ENCODE results near the gene TSR3.
A peak's percentile ranks its signal among the peaks of the same experiment; 100 is the strongest.

Gene TSR3

DNA sequence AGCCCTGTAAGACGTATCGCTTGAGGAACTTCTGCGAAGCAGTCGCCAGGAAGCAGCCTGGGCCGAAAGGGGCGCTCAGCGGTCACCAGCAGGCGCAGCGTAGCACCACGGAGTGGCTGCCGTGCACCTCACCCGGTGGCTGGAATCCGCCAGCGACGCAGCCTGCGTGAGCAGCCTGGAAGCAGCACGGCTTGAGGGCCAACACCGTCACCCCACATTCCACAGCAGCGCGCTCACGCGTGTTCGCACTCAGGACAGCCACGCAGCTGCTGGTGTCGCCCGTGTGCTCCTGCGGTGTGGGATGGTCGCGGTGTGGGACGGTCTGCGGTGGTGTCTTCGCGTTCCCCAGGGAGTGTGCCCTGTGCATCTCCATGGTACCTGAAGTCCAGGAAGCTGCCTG is 32.6 kb downstream of the TSR3 start:
- Histone ChIP-seq H3K9ac (ENCODE audit: low read depth, low read length) (no peak overlapping the region), H3K36me3 (ENCODE audit: control insufficient read depth, insufficient read depth, low read length) (peaks cover 93% of the 10 kb centered on the region), H3K4me3 (ENCODE audit: low read depth, low read length) (no peak overlapping the region), H3K27me3 (ENCODE audit: control insufficient read depth, insufficient read depth, low read length) (no peaks in the 10 kb centered on the region), H3K9me3 (ENCODE audit: control insufficient read depth, insufficient read depth, low read length) (no peaks in the 10 kb centered on the region), H3K27ac (ENCODE audit: low read depth, low read length) (no peak overlapping the region), H3K4me1 (ENCODE audit: control insufficient read depth, insufficient read depth, low read length) (no peaks in the 10 kb centered on the region)

DNA sequence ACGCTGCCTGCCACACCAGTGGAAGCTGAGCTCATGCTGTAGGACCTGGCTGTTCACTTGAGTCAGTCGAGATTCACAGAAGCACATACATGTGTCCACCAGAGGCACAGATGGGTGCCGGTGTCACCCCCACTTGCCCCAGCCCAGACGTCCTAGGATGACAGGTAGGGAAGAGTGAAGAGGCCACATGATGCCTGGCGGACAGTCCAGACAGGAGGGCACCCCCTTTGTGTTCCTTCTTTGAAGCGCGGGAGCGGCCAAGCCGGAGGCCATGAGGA is 33.5 kb downstream of the TSR3 start:
- no peak overlapping the region for H3K9ac ChIP-seq (ENCODE audit: low read depth, low read length)
- H3K27me3 ChIP-seq (ENCODE audit: control insufficient read depth, insufficient read depth, low read length), result no peaks in the 10 kb centered on the region
- no peaks in the 10 kb centered on the region for H3K4me1 ChIP-seq (ENCODE audit: control insufficient read depth, insufficient read depth, low read length)
- H3K9me3 ChIP-seq (ENCODE audit: control insufficient read depth, insufficient read depth, low read length), result no peaks in the 10 kb centered on the region
- no peak overlapping the region for H3K27ac ChIP-seq (ENCODE audit: low read depth, low read length)
- peaks cover 93% of the 10 kb centered on the region for H3K36me3 ChIP-seq (ENCODE audit: control insufficient read depth, insufficient read depth, low read length)
- no peak overlapping the region for H3K4me3 ChIP-seq (ENCODE audit: low read depth, low read length)

DNA sequence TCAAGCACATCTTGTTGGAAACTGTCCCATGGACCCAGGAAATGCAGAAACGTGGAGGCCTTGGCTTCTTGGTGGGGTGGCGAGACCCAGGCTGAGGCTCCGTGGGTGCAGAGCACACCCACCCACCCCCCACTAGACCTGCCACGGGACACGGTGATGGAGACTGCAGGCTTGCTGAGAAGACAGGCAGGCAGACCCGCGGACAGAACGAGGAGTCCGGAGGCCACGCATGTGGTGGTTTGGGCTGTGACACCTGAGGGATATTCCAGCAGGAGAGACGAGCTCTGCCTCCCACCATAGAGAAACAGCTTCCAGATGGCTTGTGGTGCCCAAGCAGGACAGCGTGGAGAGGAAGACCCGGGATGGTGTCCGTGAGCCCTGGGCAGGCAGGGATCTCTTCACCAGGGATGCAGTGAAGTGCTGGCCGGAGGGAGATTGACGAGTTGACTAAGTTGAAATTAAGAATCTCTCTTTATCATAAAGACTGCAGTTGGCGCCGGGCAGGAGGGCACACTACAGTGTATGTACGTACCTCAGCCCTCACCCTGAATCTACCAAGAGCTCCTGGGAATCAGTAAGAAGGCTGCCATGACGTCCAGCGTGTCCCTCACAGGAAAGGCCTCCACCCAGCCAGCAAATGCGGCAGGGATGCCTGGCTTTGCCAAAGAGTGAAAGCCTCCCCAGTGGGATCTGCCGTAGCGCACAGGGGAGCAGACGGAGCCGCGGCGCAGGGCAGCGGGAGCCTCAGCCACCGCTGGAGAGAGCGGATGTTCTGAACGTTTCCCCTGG is 34.0 kb downstream of the TSR3 start:
- Histone ChIP-seq H3K4me1 (ENCODE audit: control insufficient read depth, insufficient read depth, low read length) (no peaks in the 10 kb centered on the region), H3K4me3 (ENCODE audit: low read depth, low read length) (no peak overlapping the region), H3K9ac (ENCODE audit: low read depth, low read length) (no peak overlapping the region), H3K27me3 (ENCODE audit: control insufficient read depth, insufficient read depth, low read length) (no peaks in the 10 kb centered on the region), H3K9me3 (ENCODE audit: control insufficient read depth, insufficient read depth, low read length) (no peaks in the 10 kb centered on the region), H3K27ac (ENCODE audit: low read depth, low read length) (no peak overlapping the region), H3K36me3 (ENCODE audit: control insufficient read depth, insufficient read depth, low read length) (peaks cover 96% of the 10 kb centered on the region)

DNA sequence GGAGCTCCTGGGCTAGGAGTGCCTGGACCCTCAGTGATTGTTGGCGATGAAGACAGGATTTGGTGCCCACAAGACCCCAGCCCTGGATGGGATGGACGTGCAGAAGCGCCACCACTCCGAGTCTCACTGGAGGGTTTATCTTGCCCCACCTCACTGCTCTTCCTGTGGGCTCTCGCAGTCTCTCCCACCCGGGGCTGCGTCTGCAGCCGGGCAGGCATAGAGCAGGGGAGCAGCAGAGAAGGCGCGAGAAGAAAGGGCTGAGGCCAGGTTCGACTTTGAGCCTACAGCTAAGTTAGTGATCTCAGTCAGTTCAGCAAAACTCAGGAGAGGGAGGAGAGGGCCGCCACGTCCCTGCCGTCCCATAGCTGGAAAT is 35.7 kb downstream of the TSR3 start:
- peaks cover 5% of the 10 kb centered on the region; the same call in 1 of the 2 replicates for H3K4me1 ChIP-seq (ENCODE audit: control insufficient read depth, insufficient read depth, low read length)
- no peaks in the 10 kb centered on the region for H3K27me3 ChIP-seq (ENCODE audit: control insufficient read depth, insufficient read depth, low read length)
- no peak overlapping the region for H3K9ac ChIP-seq (ENCODE audit: low read depth, low read length)
- H3K27ac ChIP-seq (ENCODE audit: low read depth, low read length), result no peak overlapping the region
- no peaks in the 10 kb centered on the region for H3K9me3 ChIP-seq (ENCODE audit: control insufficient read depth, insufficient read depth, low read length)
- no peak overlapping the region for H3K4me3 ChIP-seq (ENCODE audit: low read depth, low read length)
- H3K36me3 ChIP-seq (ENCODE audit: control insufficient read depth, insufficient read depth, low read length), result peaks cover 88% of the 10 kb centered on the region

DNA sequence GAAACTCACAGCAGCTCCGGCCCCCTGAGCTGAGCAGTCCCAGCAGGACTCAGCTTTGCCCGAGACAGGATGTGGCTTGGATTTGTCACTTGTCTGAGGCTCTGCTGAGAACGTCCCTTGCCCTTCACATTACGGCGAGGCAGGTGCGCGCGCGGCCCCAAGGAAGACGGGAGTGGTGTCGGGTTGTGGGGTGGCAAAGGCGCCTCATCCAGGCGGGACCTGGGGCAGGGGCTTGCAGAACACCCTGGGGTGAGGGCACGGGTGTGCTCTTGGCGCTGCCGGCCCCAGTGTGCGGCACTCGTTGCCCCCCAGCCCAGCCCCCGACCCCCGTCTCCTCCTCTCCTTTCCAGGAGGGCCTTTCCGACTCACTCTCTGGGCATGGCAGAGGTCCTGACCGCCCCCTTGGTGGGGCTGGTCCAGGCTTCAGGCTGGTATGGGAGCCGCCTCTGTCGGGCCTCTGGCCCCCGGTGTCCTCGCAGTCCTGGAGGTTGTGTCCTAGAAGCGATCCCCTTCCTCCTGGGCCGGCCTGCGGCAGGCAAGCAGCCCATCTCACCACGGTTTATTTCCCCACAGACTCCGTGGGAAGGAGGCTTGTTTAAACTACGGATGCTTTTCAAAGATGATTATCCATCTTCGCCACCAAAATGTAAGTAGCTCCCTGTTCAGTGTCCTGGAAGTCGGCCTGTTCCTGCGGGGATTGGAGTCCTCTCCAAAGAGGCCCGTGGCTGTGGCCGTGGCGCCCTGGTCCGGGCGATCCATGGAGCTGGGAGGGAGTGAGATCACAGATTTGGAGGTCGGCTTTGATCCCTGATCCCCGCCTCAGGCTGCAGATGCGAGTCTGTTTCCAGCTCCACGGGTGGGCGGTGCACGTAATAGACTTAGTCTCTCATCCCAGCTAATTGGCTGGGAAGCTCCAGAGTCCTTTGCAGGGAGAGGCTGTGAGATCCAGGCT is 36.3 kb downstream of the TSR3 start:
- no peak overlapping the region for H3K9ac ChIP-seq (ENCODE audit: low read depth, low read length)
- no peaks in the 10 kb centered on the region for H3K9me3 ChIP-seq (ENCODE audit: control insufficient read depth, insufficient read depth, low read length)
- no peak overlapping the region for H3K27ac ChIP-seq (ENCODE audit: low read depth, low read length)
- no peaks in the 10 kb centered on the region for H3K27me3 ChIP-seq (ENCODE audit: control insufficient read depth, insufficient read depth, low read length)
- peaks cover 11% of the 10 kb centered on the region; the same call in 1 of the 2 replicates for H3K4me1 ChIP-seq (ENCODE audit: control insufficient read depth, insufficient read depth, low read length)
- peaks cover 82% of the 10 kb centered on the region for H3K36me3 ChIP-seq (ENCODE audit: control insufficient read depth, insufficient read depth, low read length)
- no peak overlapping the region for H3K4me3 ChIP-seq (ENCODE audit: low read depth, low read length)

DNA sequence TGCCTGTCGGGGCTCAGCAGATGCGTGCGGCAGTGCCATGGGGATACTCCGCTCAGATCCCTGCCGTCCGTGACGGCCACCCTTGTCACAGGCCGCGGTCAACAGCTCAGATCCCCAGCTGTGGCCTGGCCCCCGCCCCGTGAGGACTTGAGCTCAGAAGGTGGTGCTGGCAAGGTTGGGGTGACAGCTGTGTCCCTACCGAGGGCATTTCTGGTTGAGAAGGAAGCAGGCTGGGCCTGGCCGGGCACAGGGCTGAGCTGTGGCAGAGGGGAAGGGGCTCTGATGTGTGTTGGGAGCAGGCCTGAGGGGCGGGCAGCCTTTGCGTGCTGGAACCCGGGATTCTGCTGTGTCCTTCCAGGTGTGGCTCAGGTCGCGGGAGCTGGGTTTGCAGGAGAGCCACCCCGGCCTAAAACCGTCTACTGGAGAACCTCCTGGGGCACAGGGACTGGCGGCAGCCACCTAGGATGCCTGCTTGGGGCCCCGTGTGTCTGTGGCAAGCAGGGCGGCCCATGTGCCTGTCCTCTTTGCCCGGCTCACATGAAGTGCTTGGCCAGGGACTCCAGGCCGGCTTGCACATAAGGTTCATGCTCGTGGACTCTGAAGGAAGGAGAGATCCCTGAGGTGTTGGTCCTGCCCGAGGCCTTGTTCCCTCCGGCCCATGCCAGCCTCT is 37.1 kb downstream of the TSR3 start:
- no peaks in the 10 kb centered on the region for H3K27me3 ChIP-seq (ENCODE audit: control insufficient read depth, insufficient read depth, low read length)
- no peak overlapping the region for H3K9ac ChIP-seq (ENCODE audit: low read depth, low read length)
- no peak overlapping the region for H3K4me3 ChIP-seq (ENCODE audit: low read depth, low read length)
- H3K27ac ChIP-seq (ENCODE audit: low read depth, low read length), result no peak overlapping the region
- no peaks in the 10 kb centered on the region for H3K9me3 ChIP-seq (ENCODE audit: control insufficient read depth, insufficient read depth, low read length)
- peaks cover 73% of the 10 kb centered on the region for H3K36me3 ChIP-seq (ENCODE audit: control insufficient read depth, insufficient read depth, low read length)
- peaks cover 11% of the 10 kb centered on the region; the same call in 1 of the 2 replicates for H3K4me1 ChIP-seq (ENCODE audit: control insufficient read depth, insufficient read depth, low read length)

DNA sequence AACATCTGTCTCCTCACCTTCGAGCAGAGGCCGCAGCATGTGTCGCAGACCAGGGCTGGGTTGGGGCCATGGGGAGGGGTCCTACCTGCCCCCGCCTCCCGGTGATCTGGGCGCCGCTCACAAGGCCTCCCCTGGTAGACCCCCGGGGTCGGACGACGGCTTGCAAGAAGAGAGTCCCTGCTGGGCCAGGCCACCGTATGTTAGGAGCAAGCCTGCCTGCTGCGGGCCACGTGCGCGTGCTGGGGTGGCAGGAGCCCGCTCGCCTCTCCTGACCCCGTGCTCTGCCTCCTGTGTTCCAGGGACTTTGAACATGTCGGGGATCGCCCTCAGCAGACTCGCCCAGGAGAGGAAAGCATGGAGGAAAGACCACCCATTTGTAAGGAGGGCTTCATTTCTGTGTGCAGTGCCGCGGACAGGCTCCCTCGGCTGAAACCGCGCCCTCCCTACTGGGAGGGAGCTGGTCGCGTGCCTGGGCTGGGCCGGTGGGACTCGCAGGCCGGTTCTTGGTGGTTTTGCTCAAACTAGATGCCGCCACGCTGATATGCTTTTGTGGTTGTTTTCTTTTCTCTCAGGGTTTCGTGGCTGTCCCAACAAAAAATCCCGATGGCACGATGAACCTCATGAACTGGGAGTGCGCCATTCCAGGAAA is 37.8 kb downstream of the TSR3 start:
- no peak overlapping the region for H3K27ac ChIP-seq (ENCODE audit: low read depth, low read length)
- no peaks in the 10 kb centered on the region for H3K9me3 ChIP-seq (ENCODE audit: control insufficient read depth, insufficient read depth, low read length)
- H3K4me1 ChIP-seq (ENCODE audit: control insufficient read depth, insufficient read depth, low read length), result peaks cover 11% of the 10 kb centered on the region; the same call in 1 of the 2 replicates
- no peaks in the 10 kb centered on the region for H3K27me3 ChIP-seq (ENCODE audit: control insufficient read depth, insufficient read depth, low read length)
- peaks cover 66% of the 10 kb centered on the region for H3K36me3 ChIP-seq (ENCODE audit: control insufficient read depth, insufficient read depth, low read length)
- H3K9ac ChIP-seq (ENCODE audit: low read depth, low read length), result no peak overlapping the region
- no peak overlapping the region for H3K4me3 ChIP-seq (ENCODE audit: low read depth, low read length)

DNA sequence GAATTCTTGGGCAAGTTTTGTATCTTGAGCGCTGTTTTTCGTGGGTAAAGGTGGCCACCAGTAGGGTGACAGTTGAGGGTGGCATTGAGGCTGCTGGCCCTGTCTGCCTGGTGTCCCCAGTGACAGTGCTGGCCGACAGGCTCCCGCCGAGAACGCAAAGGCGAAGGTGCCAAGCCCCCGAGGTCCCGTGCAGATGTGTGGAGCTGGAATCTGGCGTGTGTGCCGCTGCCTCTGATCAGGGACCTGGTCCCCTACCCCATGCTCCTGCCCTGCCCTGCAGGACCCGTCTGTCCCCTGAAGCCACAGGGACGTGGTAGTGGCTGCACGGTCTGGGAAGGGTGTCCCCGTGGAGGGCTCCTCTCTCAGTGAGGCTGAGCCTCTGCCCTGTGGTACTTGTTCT is 38.8 kb downstream of the TSR3 start:
- H3K27ac ChIP-seq (ENCODE audit: low read depth, low read length), result no peak overlapping the region
- no peaks in the 10 kb centered on the region for H3K27me3 ChIP-seq (ENCODE audit: control insufficient read depth, insufficient read depth, low read length)
- H3K4me3 ChIP-seq (ENCODE audit: low read depth, low read length), result no peak overlapping the region
- no peak overlapping the region for H3K9ac ChIP-seq (ENCODE audit: low read depth, low read length)
- H3K9me3 ChIP-seq (ENCODE audit: control insufficient read depth, insufficient read depth, low read length), result no peaks in the 10 kb centered on the region
- peaks cover 57% of the 10 kb centered on the region for H3K36me3 ChIP-seq (ENCODE audit: control insufficient read depth, insufficient read depth, low read length)
- peaks cover 11% of the 10 kb centered on the region; the same call in 1 of the 2 replicates for H3K4me1 ChIP-seq (ENCODE audit: control insufficient read depth, insufficient read depth, low read length)

DNA sequence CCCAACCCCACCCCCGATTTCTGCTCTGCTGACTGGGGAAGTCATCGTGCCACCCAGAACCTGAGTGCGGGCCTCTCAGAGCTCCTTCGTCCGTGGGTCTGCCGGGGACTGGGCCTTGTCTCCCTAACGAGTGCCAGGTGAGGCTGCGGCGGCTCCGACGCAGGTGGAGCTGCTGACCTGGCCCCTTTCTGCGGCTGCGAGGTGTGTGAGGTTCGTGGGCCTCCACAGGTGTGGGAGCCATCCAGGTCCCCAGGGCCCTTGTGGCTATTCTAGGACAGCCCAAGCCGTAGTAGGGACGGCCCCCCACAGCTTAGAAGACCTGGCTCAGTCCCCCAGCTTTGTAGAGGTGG is 39.2 kb downstream of the TSR3 start:
- H3K9ac ChIP-seq (ENCODE audit: low read depth, low read length), result no peak overlapping the region; the same call in 1 of the 2 replicates
- no peak overlapping the region for H3K27ac ChIP-seq (ENCODE audit: low read depth, low read length)
- H3K4me3 ChIP-seq (ENCODE audit: low read depth, low read length), result no peak overlapping the region
- H3K27me3 ChIP-seq (ENCODE audit: control insufficient read depth, insufficient read depth, low read length), result no peaks in the 10 kb centered on the region
- peaks cover 11% of the 10 kb centered on the region; the same call in 1 of the 2 replicates for H3K4me1 ChIP-seq (ENCODE audit: control insufficient read depth, insufficient read depth, low read length)
- H3K9me3 ChIP-seq (ENCODE audit: control insufficient read depth, insufficient read depth, low read length), result no peaks in the 10 kb centered on the region
- H3K36me3 ChIP-seq (ENCODE audit: control insufficient read depth, insufficient read depth, low read length), result peaks cover 52% of the 10 kb centered on the region

DNA sequence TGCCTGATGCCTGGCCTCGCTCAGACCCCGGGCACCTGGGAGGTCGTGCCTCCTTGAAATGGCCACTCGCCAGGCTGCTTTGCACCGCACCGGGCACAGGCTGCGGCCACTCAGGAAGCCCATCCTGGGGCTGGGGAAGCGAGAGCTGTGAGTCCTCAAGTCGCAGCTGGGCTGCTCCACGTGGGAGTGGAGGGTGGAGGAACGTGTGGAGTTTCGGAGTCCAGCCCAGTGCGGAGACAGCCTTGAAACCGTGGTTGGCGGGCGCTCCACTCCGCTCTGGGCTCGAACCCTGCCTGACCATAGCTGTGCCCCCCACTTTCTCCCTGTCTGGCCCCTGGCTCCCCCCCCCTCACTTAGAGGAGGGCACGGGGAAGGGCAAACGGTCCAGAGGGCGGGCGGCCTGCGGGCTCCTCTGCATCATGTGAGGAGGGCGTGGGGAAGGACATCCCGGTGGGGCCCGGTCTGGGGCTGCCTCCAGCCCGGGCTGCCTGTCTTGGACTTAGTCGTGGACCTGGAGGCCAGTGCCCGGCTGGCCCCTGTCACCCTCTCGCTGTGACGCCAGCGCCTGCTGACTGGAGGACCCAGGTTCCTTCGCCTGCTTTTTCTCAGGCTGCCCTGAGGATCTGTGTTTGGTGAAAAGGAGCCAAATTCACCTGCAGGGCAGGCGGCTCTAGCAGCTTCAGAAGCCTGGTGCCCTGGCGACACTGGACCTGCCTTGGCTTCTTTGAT is 39.8 kb downstream of the TSR3 start:
- peaks cover 11% of the 10 kb centered on the region; the same call in 1 of the 2 replicates for H3K4me1 ChIP-seq (ENCODE audit: control insufficient read depth, insufficient read depth, low read length)
- H3K27me3 ChIP-seq (ENCODE audit: control insufficient read depth, insufficient read depth, low read length), result no peaks in the 10 kb centered on the region
- H3K4me3 ChIP-seq (ENCODE audit: low read depth, low read length), result peak overlapping the region; percentile 89
- no peaks in the 10 kb centered on the region for H3K9me3 ChIP-seq (ENCODE audit: control insufficient read depth, insufficient read depth, low read length)
- H3K9ac ChIP-seq (ENCODE audit: low read depth, low read length), result no peak overlapping the region; the same call in 1 of the 2 replicates
- H3K36me3 ChIP-seq (ENCODE audit: control insufficient read depth, insufficient read depth, low read length), result peaks cover 47% of the 10 kb centered on the region
- H3K27ac ChIP-seq (ENCODE audit: low read depth, low read length), result no peak overlapping the region

All from HUES48 (cell line).